Measurements from ENCODE around the gene HOXB6. TPM values are rescaled to one million over a fixed set of nuclear protein-coding genes. Genes with fewer than 3 reads are reported as not detected.

HOXB6 gene
- polyA plus RNA-seq, 2 of the 4 experiments (the other 2 are of a cell fraction): 10.2 to 14.7 TPM

DNA sequence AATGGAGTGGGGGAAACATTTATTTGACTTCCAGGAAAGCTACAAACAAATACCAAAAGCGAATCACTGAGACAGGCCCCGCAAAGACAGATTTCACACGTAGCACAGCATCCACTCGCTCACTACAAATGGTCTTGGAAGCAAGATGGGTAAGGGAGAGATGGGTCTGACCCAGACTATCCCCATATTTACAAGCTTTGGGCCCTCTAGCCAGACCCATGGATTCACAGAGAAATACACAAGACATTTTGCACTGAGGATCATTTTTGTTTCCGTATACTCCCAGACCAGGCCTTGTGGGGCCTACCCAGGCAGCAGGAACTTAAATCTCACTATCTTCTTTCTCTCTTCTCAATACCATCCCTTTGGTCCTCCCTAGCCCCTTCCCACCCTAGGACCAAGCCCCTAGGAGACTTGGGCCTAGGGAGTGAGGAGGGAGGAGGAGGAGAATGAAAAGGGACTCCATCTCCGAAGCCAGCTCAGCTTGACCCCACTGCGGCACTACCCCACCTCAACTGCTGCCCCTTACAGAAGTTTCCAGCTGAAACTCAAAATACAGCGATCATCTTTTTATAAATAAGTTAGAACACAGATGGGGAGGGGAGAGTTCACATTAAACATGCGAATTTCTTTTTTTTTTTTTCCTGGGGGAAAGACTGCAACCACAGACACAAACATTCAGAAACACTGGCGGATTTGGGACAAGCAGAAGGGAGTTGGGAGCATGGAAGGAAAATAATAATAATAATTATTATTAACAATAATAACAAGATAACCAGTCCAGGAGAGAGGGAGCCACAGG, 13.3 kb downstream of the HOXB6 start:
- no peak for FAIRE-seq
- H3K27ac ChIP-seq: no peak overlapping the region
- 96% methylated on average over 10 of the region's 10 CpGs for WGBS (ENCODE audit: missing lambda C conversion rate)
- no peak overlapping the region for H3K4me2 ChIP-seq
- TF ChIP-seq HOXB5 (CRISPR knock-in tag; IDR thresholded peaks at IDR 0.05) (peak; percentile 43; the same call in 1 of the 2 replicates), FOSB (CRISPR knock-in tag; IDR thresholded peaks at IDR 0.05) (no peak), KDM1A (IDR thresholded peaks at IDR 0.05; ENCODE audit: low read depth) (no peak)
- ChIA-PET CTCF (interaction anchor here (0.7 to 5.9 kb wide), 14 partner anchors 24 to 749 kb away, joined by 3 to 64 read pairs (median 4); no protein-coding TSS in a partner anchor), POLR2A (no interaction called here)
- no peaks in the 10 kb centered on the region for H3K9me3 ChIP-seq
- ATAC-seq: no peak
- no peak overlapping the region for H3K4me3 ChIP-seq
- peaks cover 16% of the 10 kb centered on the region for H3K4me1 ChIP-seq
- DNase-seq (ENCODE audit: low read depth in 1 of 2, low spot score in 1 of 2): no peak

DNA sequence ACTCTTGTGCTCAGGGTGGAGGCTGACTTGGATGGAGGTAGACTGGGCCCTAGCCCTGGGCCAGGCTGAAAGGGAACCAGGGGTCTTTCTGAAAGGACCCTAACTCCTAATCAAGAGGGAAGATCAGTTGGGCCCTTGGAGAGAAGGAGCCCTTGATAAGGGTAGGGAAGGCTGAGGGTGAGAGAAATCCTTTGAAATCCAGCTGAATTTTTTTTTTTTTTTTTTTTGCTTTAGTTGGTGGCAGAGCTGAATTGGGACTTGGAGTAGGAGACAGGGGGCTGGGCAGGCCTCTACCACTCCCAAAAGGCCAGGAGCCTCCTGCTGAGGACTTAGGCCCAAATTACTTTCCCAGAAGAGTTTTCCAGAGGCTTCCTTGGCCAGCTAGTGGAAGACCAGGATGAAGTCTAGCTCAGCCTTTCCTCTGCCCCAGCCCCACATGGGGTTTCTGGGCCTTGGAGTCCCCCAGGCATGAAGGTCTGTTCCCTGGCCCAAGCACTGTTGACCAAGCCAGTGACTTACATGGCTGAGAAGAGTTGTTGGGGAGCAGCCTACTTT, 14.1 kb downstream of the HOXB6 start:
- H3K9me3 ChIP-seq: no peaks in the 10 kb centered on the region
- H3K4me2 ChIP-seq: no peak overlapping the region
- POLR2A ChIA-PET: no interaction called here
- TF ChIP-seq, protein P1, sequence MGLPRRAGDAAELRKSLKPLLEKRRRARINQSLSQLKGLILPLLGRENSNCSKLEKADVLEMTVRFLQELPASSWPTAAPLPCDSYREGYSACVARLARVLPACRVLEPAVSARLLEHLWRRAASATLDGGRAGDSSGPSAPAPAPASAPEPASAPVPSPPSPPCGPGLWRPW (IDR thresholded peaks at IDR 0.05): no peak
- TF ChIP-seq NPAS2 (CRISPR knock-in tag; IDR thresholded peaks at IDR 0.05; ENCODE audit: borderline replicate concordance) (no peak), RARB (CRISPR knock-in tag; IDR thresholded peaks at IDR 0.05) (no peak)
- TF ChIP-seq, protein P2, sequence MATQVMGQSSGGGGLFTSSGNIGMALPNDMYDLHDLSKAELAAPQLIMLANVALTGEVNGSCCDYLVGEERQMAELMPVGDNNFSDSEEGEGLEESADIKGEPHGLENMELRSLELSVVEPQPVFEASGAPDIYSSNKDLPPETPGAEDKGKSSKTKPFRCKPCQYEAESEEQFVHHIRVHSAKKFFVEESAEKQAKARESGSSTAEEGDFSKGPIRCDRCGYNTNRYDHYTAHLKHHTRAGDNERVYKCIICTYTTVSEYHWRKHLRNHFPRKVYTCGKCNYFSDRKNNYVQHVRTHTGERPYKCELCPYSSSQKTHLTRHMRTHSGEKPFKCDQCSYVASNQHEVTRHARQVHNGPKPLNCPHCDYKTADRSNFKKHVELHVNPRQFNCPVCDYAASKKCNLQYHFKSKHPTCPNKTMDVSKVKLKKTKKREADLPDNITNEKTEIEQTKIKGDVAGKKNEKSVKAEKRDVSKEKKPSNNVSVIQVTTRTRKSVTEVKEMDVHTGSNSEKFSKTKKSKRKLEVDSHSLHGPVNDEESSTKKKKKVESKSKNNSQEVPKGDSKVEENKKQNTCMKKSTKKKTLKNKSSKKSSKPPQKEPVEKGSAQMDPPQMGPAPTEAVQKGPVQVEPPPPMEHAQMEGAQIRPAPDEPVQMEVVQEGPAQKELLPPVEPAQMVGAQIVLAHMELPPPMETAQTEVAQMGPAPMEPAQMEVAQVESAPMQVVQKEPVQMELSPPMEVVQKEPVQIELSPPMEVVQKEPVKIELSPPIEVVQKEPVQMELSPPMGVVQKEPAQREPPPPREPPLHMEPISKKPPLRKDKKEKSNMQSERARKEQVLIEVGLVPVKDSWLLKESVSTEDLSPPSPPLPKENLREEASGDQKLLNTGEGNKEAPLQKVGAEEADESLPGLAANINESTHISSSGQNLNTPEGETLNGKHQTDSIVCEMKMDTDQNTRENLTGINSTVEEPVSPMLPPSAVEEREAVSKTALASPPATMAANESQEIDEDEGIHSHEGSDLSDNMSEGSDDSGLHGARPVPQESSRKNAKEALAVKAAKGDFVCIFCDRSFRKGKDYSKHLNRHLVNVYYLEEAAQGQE (IDR thresholded peaks at IDR 0.05): no peak
- H3K4me3 ChIP-seq: no peak overlapping the region
- peaks cover 21% of the 10 kb centered on the region for H3K4me1 ChIP-seq
- FAIRE-seq (no peak), DNase-seq (ENCODE audit: low read depth in 1 of 2, low spot score in 1 of 2) (no peak), ATAC-seq (no peak)
- CTCF ChIA-PET: interaction anchor here (0.7 to 5.9 kb wide), 9 partner anchors 104 to 748 kb away, joined by 3 to 64 read pairs (median 4); no protein-coding TSS in a partner anchor
- H3K27ac ChIP-seq: no peak overlapping the region

DNA sequence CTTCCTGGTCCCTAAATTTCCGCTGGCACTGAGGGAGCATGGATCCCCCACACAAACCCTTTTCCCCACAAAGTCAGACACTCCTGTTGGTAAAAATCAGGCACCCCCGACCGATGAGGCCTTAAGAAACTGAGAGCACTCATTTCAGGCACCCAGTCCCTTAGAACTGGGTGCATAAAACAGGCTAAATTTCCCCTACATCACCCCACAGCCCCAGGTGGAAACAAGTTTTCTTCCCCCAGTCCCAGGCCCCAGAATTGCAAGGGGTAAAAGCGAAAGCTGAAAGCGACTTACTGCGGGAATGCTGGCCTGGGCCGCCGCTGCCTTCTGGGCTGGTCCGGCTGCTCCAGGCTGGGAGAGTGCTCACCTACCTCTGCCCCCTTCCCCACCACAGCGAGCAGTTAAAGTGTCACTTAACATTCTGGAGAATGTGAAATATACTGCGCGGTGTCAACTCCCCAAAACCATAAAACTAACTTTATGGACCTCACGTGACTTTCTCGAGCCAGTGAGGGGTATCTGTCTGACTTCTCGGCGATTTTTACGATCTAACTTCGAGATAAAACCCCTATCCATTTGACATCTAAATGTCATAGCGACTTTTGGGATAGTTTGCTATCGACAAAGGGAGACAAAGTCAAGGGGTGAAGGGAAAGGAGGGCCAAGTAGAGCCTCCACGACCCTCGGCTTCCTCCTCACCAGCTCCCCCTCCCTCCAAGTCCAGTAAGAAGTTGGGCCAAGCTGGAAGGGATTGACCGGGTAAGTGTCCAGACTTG, 14.8 kb downstream of the HOXB6 start, which contains the start of gene HOXB3:
HOXB3 (minus strand) TSS at position 411 of the 776 bp plus-strand sequence. CDS start 37,767 bp downstream, outside the sequence.
- FAIRE-seq (no peak), DNase-seq (ENCODE audit: low read depth in 1 of 2, low spot score in 1 of 2) (no peak), ATAC-seq (no peak)
- no peak within 1 kb of the TSS for H3K4me2 ChIP-seq
- H3K4me1 ChIP-seq: peaks cover 21% of the 10 kb centered on the region
- TF ChIP-seq JUN (IDR thresholded peaks at IDR 0.05) (no peak), FOXS1 (CRISPR knock-in tag; IDR thresholded peaks at IDR 0.05) (no peak), MAZ (IDR thresholded peaks at IDR 0.05; ENCODE audit: borderline replicate concordance, low read depth, low read length) (no peak), RNF2 (IDR thresholded peaks at IDR 0.05; ENCODE audit: borderline replicate concordance, low read depth) (no peak), HDAC2 (IDR thresholded peaks at IDR 0.05) (no peak), CEBPB (IDR thresholded peaks at IDR 0.05) (no peak), ZSCAN20 (CRISPR knock-in tag; IDR thresholded peaks at IDR 0.05) (no peak), KDM1A (IDR thresholded peaks at IDR 0.05; ENCODE audit: low read depth) (no peak), SMC3 (IDR thresholded peaks at IDR 0.05) (no peak)
- TF ChIP-seq, protein P2 (IDR thresholded peaks at IDR 0.05): no peak
- H3K4me3 ChIP-seq: no peak within 1 kb of the TSS
- no peaks in the 10 kb centered on the region for H3K9me3 ChIP-seq
- CTCF ChIA-PET: interaction anchor here (0.7 to 5.9 kb wide), 10 partner anchors 103 to 375 kb away, joined by 3 to 64 read pairs (median 6); no protein-coding TSS in a partner anchor
- H3K27ac ChIP-seq: no peak within 1 kb of the TSS
- 89% methylated on average over 23 of the region's 23 CpGs for WGBS (ENCODE audit: missing lambda C conversion rate)
- POLR2A ChIA-PET: no interaction called here

All from A549 (cell line).